ENCODE results near the gene USO1.

Gene USO1

DNA sequence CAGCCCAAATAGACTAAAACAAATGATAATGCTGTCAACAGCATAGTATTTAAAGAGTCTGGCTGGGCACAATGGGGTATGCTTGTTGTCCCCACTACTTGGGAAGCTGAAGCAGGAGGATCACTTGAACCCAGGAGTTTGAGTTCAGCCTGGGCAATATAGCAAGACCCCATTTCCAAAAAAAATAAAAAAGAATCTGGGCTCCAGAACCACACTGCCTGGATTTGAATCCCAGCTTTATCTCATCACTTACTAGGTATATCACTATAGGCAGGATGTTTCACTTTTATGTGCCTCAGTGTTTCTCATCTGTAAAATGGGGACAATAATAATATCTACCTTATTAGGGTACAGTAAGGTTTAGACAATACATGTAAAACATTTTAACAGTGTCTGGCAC lies 45.9 kb upstream of the USO1 start:
- TF ChIP-seq ESRRG (CRISPR knock-in tag; IDR thresholded peaks at IDR 0.05): no peak
- TF ChIP-seq PATZ1 (CRISPR knock-in tag; IDR thresholded peaks at IDR 0.05; ENCODE audit: borderline replicate concordance): no peak
- ATAC-seq: no peak

GRCh38 chr4:75678965-75679364 lies 45.4 kb upstream of the USO1 start:
- ATAC-seq: 0 out of 3 replicates have a peak, but pooled peaks have one; percentile 30

GRCh38 chr4:75679876-75680575 lies 44.4 kb upstream of the USO1 start:
- no peak for TF ChIP-seq SNAI2 (CRISPR knock-in tag; IDR thresholded peaks at IDR 0.05)
- peak; percentile 24; the same call in 1 of the 3 replicates for ATAC-seq

More at GRCh38 chr4:75678965-75679364, 45.4 kb upstream of the USO1 start:
- TF ChIP-seq GLIS3 (CRISPR knock-in tag; IDR thresholded peaks at IDR 0.05) (no peak), ZNF565 (CRISPR knock-in tag; conservative IDR thresholded peaks at IDR 0.05; ENCODE audit: low read depth) (no peak), SNAI2 (CRISPR knock-in tag; IDR thresholded peaks at IDR 0.05) (no peak), RARB (CRISPR knock-in tag; IDR thresholded peaks at IDR 0.05) (no peak), OSR1 (CRISPR knock-in tag; IDR thresholded peaks at IDR 0.05) (no peak), ZNF70 (CRISPR knock-in tag; IDR thresholded peaks at IDR 0.05) (no peak), ESRRG (CRISPR knock-in tag; IDR thresholded peaks at IDR 0.05) (no peak), TOX (CRISPR knock-in tag; IDR thresholded peaks at IDR 0.05; ENCODE audit: borderline replicate concordance) (no peak), ZFP3 (CRISPR knock-in tag; IDR thresholded peaks at IDR 0.05) (no peak), ISL1 (CRISPR knock-in tag; IDR thresholded peaks at IDR 0.05) (no peak), TCF4 (CRISPR knock-in tag; IDR thresholded peaks at IDR 0.05; ENCODE audit: borderline replicate concordance) (no peak), PATZ1 (CRISPR knock-in tag; IDR thresholded peaks at IDR 0.05; ENCODE audit: borderline replicate concordance) (no peak)
- TF ChIP-seq, protein P1, sequence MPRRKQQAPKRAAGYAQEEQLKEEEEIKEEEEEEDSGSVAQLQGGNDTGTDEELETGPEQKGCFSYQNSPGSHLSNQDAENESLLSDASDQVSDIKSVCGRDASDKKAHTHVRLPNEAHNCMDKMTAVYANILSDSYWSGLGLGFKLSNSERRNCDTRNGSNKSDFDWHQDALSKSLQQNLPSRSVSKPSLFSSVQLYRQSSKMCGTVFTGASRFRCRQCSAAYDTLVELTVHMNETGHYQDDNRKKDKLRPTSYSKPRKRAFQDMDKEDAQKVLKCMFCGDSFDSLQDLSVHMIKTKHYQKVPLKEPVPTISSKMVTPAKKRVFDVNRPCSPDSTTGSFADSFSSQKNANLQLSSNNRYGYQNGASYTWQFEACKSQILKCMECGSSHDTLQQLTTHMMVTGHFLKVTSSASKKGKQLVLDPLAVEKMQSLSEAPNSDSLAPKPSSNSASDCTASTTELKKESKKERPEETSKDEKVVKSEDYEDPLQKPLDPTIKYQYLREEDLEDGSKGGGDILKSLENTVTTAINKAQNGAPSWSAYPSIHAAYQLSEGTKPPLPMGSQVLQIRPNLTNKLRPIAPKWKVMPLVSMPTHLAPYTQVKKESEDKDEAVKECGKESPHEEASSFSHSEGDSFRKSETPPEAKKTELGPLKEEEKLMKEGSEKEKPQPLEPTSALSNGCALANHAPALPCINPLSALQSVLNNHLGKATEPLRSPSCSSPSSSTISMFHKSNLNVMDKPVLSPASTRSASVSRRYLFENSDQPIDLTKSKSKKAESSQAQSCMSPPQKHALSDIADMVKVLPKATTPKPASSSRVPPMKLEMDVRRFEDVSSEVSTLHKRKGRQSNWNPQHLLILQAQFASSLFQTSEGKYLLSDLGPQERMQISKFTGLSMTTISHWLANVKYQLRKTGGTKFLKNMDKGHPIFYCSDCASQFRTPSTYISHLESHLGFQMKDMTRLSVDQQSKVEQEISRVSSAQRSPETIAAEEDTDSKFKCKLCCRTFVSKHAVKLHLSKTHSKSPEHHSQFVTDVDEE (CRISPR knock-in tag; IDR thresholded peaks at IDR 0.05): no peak
- TF ChIP-seq, protein P2, sequence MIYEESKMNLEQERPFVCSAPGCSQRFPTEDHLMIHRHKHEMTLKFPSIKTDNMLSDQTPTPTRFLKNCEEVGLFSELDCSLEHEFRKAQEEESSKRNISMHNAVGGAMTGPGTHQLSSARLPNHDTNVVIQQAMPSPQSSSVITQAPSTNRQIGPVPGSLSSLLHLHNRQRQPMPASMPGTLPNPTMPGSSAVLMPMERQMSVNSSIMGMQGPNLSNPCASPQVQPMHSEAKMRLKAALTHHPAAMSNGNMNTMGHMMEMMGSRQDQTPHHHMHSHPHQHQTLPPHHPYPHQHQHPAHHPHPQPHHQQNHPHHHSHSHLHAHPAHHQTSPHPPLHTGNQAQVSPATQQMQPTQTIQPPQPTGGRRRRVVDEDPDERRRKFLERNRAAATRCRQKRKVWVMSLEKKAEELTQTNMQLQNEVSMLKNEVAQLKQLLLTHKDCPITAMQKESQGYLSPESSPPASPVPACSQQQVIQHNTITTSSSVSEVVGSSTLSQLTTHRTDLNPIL (CRISPR knock-in tag; IDR thresholded peaks at IDR 0.05; ENCODE audit: low read depth): no peak

DNA sequence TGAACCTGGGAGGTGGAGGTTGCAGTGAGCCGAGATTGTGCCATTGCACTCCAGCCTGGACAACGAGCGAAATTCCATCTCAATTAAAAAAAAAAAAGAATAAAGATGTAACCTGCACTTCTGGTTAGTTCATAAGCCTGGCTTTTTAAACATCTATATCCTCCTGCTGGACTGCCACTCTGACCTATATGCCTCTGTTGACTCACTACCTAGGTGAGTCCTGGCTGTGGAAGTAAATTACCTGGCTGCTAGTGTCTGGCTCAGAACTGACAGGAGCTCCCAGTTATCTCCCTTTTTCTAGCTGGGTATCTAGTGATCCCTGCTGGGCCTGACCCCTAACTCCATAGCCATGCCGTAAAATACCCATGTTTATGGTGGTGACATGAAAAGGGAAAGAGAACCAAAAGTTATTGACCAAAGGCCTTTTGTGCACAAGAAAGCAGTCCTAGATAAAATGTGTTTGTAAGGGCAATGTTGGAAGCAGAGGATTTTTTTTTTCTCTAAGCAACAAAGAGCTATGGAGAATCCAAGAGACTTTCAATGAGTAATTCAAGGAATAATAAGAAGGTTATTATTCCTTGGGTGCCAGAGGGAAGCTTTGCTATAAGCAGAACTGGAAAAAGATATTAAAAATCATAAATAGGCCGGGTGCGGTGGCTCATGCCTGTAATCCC lies 40.8 kb upstream of the USO1 start:
- no peak for TF ChIP-seq ISL1 (CRISPR knock-in tag; IDR thresholded peaks at IDR 0.05)
- TF ChIP-seq BACH2 (CRISPR knock-in tag; IDR thresholded peaks at IDR 0.05; ENCODE audit: borderline replicate concordance): no peak
- no peak for TF ChIP-seq ESRRG (CRISPR knock-in tag; IDR thresholded peaks at IDR 0.05)
- TF ChIP-seq ZNF8 (CRISPR knock-in tag; IDR thresholded peaks at IDR 0.05): no peak
- ATAC-seq: no peak

DNA sequence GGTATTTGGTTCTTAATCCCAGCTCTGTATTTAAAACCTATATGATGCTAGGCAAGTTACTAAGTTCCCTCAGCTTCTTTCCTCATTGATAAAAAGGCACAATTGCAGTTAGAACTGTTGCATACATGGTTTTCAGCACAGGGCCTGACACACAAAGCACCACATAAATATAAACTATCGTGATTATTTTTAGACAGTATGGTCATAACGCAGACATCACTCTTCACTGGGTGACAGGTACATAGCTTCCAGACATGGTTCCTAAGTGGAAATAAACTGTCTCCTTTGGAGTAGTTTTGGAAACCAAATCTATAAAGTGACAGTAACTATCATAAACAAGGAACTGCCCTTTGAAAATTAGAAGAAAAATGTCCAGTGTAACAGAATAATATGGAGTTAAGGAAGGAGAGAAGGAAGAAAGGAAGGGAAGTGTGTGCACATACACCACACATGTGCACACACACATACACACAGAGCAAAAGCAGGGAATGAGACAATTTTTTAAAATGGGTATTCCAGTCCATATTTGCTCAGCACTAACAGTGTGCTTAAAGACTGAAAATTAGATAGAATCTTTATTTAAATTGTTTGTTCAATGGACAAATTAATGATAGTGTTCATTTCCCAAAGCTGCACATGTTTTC lies 38.7 kb upstream of the USO1 start:
- ATAC-seq: no peak
- TF ChIP-seq ZNF565 (CRISPR knock-in tag; conservative IDR thresholded peaks at IDR 0.05; ENCODE audit: low read depth): no peak
- no peak for TF ChIP-seq ZNF70 (CRISPR knock-in tag; IDR thresholded peaks at IDR 0.05)
- no peak for TF ChIP-seq ZFP30 (CRISPR knock-in tag; IDR thresholded peaks at IDR 0.05)
- TF ChIP-seq ZNF8 (CRISPR knock-in tag; IDR thresholded peaks at IDR 0.05): no peak
- TF ChIP-seq TCF4 (CRISPR knock-in tag; IDR thresholded peaks at IDR 0.05; ENCODE audit: borderline replicate concordance): no peak
